ENCODE results near the gene ANKRD55. TPM values are rescaled to one million over a fixed set of nuclear protein-coding genes. Genes with fewer than 3 reads are reported as not detected.
"Not testable (repeated sequence)": the region's sequence is repeated elsewhere in the genome, so short reads cannot be mapped to it uniquely, and the experiment has no call there.

Gene ANKRD55
- total RNA-seq, 1 donor from 2014 or later: not detected

DNA sequence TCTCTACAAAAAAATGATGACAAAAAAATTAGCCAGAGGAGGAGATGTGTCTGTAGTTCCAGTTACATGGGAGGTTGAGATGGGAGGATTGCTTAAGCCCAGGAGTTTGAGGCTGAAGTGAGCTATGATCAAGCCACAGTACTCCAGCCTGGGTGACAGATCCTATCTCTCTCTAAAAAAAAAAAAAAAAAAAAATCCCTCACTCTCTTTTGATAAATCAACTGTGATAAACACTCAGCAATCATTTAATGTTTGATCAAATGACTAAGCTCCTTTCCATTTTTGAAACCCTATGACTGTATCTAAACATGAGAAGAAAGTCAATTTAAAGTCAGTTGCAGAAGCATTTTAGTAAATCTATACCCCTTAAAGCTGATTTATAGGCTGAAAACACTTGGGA lies 126.3 kb downstream of the ANKRD55 start:
- FAIRE-seq: no peak

DNA sequence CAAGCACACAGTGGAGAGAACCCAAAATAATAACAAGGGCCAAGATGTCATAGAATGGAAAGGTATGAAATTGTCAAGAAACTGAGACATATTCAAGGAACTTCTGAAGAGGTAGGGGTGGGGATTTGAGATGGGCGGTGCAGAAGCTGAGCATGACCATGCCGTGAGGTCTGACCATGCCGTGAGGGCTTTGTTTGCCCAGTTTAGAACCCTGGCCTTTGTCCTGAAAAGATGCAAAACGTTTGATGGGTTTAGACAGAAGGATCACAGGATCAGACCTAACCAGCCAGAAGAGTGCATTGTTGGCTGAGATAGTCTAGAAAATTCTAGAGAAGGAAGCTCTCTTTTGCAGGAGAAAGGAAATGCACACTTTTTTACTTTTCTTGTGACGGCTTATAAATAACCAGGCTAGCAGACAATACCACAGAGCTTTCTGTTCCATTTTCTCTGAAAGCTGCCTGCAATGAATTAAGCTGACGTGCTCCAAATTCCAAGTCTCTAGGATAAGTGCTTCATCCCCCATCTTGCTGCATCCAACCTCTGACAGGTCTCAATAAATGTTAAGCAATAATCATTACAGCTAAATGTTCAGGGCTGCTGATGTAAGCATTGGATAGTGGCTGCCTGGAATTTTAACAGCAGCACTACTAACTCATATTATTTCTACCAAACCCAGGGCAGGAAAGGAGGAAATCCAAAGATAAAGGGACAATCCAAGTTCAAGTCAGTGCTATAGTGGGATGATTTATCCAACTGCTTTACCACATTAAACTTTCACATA lies 127.4 kb downstream of the ANKRD55 start:
- no peak for FAIRE-seq
- Histone ChIP-seq H3K4me3 (ENCODE audit: insufficient read depth, low read depth, low read length) (no peak overlapping the region), H4K20me1 (ENCODE audit: insufficient read depth, low read length) (no peaks in the 10 kb centered on the region), H3K79me2 (ENCODE audit: insufficient read depth, low read length) (no peaks in the 10 kb centered on the region), H3K4me1 (ENCODE audit: insufficient read depth, low read length) (peaks cover 3% of the 10 kb centered on the region), H3K4me2 (ENCODE audit: low read length) (no peak overlapping the region), H2AFZ (ENCODE audit: low read depth, low read length) (no peak overlapping the region), H3K36me3 (ENCODE audit: insufficient read depth, low read length) (no peaks in the 10 kb centered on the region), H3K9me3 (ENCODE audit: insufficient read depth, low read depth, low read length) (no peaks in the 10 kb centered on the region), H3K9ac (ENCODE audit: low read length) (no peak overlapping the region), H3K27ac (ENCODE audit: low read depth, low read length) (no peak overlapping the region), H3K27me3 (ENCODE audit: insufficient read depth, low read length) (no peaks in the 10 kb centered on the region)
- peaks cover 4% of the 10 kb centered on the region for H3K4me1 Mint-ChIP-seq (ENCODE audit: low read depth, unreplicated experiment)
- no peak overlapping the region for H3K4me3 Mint-ChIP-seq (ENCODE audit: unreplicated experiment)
- peaks cover 3% of the 10 kb centered on the region for H3K9me3 Mint-ChIP-seq (ENCODE audit: unreplicated experiment)
- H3K27ac Mint-ChIP-seq (ENCODE audit: unreplicated experiment): no peak overlapping the region
- H3K27me3 Mint-ChIP-seq (ENCODE audit: low read depth, unreplicated experiment): no peaks in the 10 kb centered on the region
- no peaks in the 10 kb centered on the region for H3K36me3 Mint-ChIP-seq (ENCODE audit: low read depth, unreplicated experiment)
- TF ChIP-seq, protein P1, sequence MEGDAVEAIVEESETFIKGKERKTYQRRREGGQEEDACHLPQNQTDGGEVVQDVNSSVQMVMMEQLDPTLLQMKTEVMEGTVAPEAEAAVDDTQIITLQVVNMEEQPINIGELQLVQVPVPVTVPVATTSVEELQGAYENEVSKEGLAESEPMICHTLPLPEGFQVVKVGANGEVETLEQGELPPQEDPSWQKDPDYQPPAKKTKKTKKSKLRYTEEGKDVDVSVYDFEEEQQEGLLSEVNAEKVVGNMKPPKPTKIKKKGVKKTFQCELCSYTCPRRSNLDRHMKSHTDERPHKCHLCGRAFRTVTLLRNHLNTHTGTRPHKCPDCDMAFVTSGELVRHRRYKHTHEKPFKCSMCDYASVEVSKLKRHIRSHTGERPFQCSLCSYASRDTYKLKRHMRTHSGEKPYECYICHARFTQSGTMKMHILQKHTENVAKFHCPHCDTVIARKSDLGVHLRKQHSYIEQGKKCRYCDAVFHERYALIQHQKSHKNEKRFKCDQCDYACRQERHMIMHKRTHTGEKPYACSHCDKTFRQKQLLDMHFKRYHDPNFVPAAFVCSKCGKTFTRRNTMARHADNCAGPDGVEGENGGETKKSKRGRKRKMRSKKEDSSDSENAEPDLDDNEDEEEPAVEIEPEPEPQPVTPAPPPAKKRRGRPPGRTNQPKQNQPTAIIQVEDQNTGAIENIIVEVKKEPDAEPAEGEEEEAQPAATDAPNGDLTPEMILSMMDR (IDR thresholded peaks at IDR 0.05; ENCODE audit: insufficient read depth, low read depth, low read length): no peak
- no peak for TF ChIP-seq EZH2 (IDR thresholded peaks at IDR 0.05; ENCODE audit: insufficient read depth, low read length)
- no peak for DNase-seq (ENCODE audit: low read depth)

More for the DNA sequence above, 126.3 kb downstream of the ANKRD55 start:
- H2AFZ ChIP-seq (ENCODE audit: low read depth, low read length): no peak overlapping the region
- no peak overlapping the region for H3K4me3 Mint-ChIP-seq (ENCODE audit: unreplicated experiment)
- no peaks in the 10 kb centered on the region for H3K36me3 ChIP-seq (ENCODE audit: insufficient read depth, low read length)
- no peaks in the 10 kb centered on the region for H3K9me3 Mint-ChIP-seq (ENCODE audit: unreplicated experiment)
- peaks cover 6% of the 10 kb centered on the region for H3K4me1 ChIP-seq (ENCODE audit: insufficient read depth, low read length)
- H3K9me3 ChIP-seq (ENCODE audit: insufficient read depth, low read depth, low read length): no peaks in the 10 kb centered on the region
- H4K20me1 ChIP-seq (ENCODE audit: insufficient read depth, low read length): no peaks in the 10 kb centered on the region
- no peak overlapping the region for H3K9ac ChIP-seq (ENCODE audit: low read length)
- no peaks in the 10 kb centered on the region for H3K27me3 ChIP-seq (ENCODE audit: insufficient read depth, low read length)
- no peak for DNase-seq (ENCODE audit: low read depth)
- H3K36me3 Mint-ChIP-seq (ENCODE audit: low read depth, unreplicated experiment): no peaks in the 10 kb centered on the region
- H3K4me2 ChIP-seq (ENCODE audit: low read length): no peak overlapping the region
- no peak overlapping the region for H3K27ac ChIP-seq (ENCODE audit: low read depth, low read length)
- H3K4me1 Mint-ChIP-seq (ENCODE audit: low read depth, unreplicated experiment): peaks cover 10% of the 10 kb centered on the region
- H3K27ac Mint-ChIP-seq (ENCODE audit: unreplicated experiment): no peak overlapping the region
- no peak for TF ChIP-seq EZH2 (IDR thresholded peaks at IDR 0.05; ENCODE audit: insufficient read depth, low read length)
- TF ChIP-seq, protein P1 (IDR thresholded peaks at IDR 0.05; ENCODE audit: insufficient read depth, low read depth, low read length): no peak
- H3K4me3 ChIP-seq (ENCODE audit: insufficient read depth, low read depth, low read length): no peak overlapping the region
- H3K79me2 ChIP-seq (ENCODE audit: insufficient read depth, low read length): no peaks in the 10 kb centered on the region
- H3K27me3 Mint-ChIP-seq (ENCODE audit: low read depth, unreplicated experiment): no peaks in the 10 kb centered on the region

DNA sequence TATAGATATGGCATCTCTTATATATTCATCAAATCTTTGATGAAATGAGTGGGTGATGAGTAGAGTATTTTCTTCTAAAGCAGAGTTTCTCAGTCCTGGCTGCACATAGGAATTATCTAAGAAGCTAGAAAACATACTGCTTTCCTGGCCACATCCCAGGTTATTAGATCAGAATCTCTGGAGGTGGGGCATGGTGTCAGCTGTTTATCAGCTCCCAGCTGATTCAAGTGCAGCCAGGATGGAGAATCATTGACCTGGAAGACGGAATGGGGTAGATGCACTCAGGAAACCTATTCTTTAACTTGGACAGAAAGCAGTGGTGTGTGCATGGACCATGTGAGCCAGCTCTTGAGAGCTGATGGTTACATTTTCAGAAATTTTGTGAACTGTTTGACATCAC lies 130.2 kb downstream of the ANKRD55 start:
- no peak for TF ChIP-seq EZH2 (IDR thresholded peaks at IDR 0.05; ENCODE audit: insufficient read depth, low read length)
- TF ChIP-seq, protein P1 (IDR thresholded peaks at IDR 0.05; ENCODE audit: insufficient read depth, low read depth, low read length): no peak
- H3K4me3 ChIP-seq (ENCODE audit: insufficient read depth, low read depth, low read length): no peak overlapping the region
- Mint-ChIP-seq H3K4me1 (ENCODE audit: low read depth, unreplicated experiment) (no peaks in the 10 kb centered on the region), H3K4me3 (ENCODE audit: unreplicated experiment) (no peak overlapping the region), H3K27ac (ENCODE audit: unreplicated experiment) (no peak overlapping the region), H3K36me3 (ENCODE audit: low read depth, unreplicated experiment) (no peaks in the 10 kb centered on the region), H3K27me3 (ENCODE audit: low read depth, unreplicated experiment) (no peaks in the 10 kb centered on the region), H3K9me3 (ENCODE audit: unreplicated experiment) (peaks cover 5% of the 10 kb centered on the region)
- no peaks in the 10 kb centered on the region for H3K27me3 ChIP-seq (ENCODE audit: insufficient read depth, low read length)
- H3K9ac ChIP-seq (ENCODE audit: low read length): no peak overlapping the region
- no peaks in the 10 kb centered on the region for H3K4me1 ChIP-seq (ENCODE audit: insufficient read depth, low read length)
- no peaks in the 10 kb centered on the region for H3K79me2 ChIP-seq (ENCODE audit: insufficient read depth, low read length)
- no peaks in the 10 kb centered on the region for H3K36me3 ChIP-seq (ENCODE audit: insufficient read depth, low read length)
- H3K27ac ChIP-seq (ENCODE audit: low read depth, low read length): no peak overlapping the region
- DNase-seq (ENCODE audit: low read depth) (no peak), FAIRE-seq (no peak)
- no peaks in the 10 kb centered on the region for H4K20me1 ChIP-seq (ENCODE audit: insufficient read depth, low read length)
- H3K9me3 ChIP-seq (ENCODE audit: insufficient read depth, low read depth, low read length): no peaks in the 10 kb centered on the region
- no peak overlapping the region for H3K4me2 ChIP-seq (ENCODE audit: low read length)
- H2AFZ ChIP-seq (ENCODE audit: low read depth, low read length): no peak overlapping the region

DNA sequence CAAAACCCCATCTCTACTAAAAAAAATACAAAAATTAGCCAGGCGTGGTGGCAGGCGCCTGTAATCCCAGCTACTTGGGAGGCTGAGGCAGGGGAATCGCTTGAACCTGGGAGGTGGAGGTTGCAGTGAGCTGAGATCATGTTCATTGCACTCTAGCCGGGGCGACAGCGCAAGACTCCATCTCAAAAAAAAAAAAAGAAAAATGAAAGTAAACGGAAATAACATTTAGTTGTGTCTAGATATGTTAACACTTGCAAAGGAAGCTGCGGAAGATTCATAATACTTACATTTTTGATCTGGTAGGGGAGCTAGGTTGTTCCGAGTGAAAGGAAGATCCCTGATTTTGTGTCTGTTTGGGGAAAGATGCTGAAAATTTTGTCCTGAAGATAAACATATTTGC lies 130.9 kb downstream of the ANKRD55 start:
- H2AFZ ChIP-seq (ENCODE audit: low read depth, low read length); H3K4me1 Mint-ChIP-seq (ENCODE audit: low read depth, unreplicated experiment): not testable (repeated sequence)

More for the DNA sequence above, 130.9 kb downstream of the ANKRD55 start:
- not testable (repeated sequence) for H3K36me3 ChIP-seq (ENCODE audit: insufficient read depth, low read length); H3K4me1 ChIP-seq (ENCODE audit: insufficient read depth, low read length); DNase-seq (ENCODE audit: low read depth); FAIRE-seq; H3K79me2 ChIP-seq (ENCODE audit: insufficient read depth, low read length); H3K36me3 Mint-ChIP-seq (ENCODE audit: low read depth, unreplicated experiment); H3K9me3 Mint-ChIP-seq (ENCODE audit: unreplicated experiment); H3K9me3 ChIP-seq (ENCODE audit: insufficient read depth, low read depth, low read length); H3K4me2 ChIP-seq (ENCODE audit: low read length); H3K27me3 ChIP-seq (ENCODE audit: insufficient read depth, low read length); H3K27ac ChIP-seq (ENCODE audit: low read depth, low read length); H4K20me1 ChIP-seq (ENCODE audit: insufficient read depth, low read length); H3K4me3 ChIP-seq (ENCODE audit: insufficient read depth, low read depth, low read length); H3K9ac ChIP-seq (ENCODE audit: low read length); H3K27ac Mint-ChIP-seq (ENCODE audit: unreplicated experiment); H3K27me3 Mint-ChIP-seq (ENCODE audit: low read depth, unreplicated experiment); H3K4me3 Mint-ChIP-seq (ENCODE audit: unreplicated experiment)
